ENCODE measurements around the gene DLX4.

DNA sequence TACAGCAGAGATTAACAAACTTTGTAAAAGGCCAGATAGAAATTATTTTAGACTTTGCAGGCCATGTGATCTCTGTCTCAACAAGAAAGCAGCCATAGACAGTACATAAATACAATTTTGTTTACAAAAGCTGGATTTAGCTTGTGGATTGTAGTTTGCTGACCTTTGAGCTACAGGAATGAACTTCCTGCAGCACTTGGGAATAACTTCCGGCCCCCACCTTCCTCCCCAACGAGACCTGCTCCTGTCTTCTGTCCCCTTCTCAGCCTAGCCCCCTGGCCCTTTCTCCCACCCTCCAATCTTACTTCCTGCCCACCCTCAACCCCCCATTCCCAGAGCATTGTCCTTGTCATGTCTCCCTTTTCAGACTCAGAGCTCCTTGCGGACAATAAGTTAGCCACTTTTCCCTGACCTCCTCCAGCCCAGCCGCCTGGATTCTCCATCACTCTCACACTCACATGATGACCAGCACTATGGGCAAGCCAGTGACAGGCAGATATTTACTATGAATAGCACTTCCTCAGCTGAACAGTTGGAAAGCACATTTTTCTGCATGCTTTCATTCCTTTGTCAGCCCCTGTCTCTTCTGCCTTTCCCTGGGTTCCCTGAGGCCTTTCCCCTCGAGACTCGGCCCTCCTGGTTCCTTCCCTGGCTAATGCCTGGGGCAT is 53.6 kb downstream of the DLX4 start:
- TF ChIP-seq, protein P1, sequence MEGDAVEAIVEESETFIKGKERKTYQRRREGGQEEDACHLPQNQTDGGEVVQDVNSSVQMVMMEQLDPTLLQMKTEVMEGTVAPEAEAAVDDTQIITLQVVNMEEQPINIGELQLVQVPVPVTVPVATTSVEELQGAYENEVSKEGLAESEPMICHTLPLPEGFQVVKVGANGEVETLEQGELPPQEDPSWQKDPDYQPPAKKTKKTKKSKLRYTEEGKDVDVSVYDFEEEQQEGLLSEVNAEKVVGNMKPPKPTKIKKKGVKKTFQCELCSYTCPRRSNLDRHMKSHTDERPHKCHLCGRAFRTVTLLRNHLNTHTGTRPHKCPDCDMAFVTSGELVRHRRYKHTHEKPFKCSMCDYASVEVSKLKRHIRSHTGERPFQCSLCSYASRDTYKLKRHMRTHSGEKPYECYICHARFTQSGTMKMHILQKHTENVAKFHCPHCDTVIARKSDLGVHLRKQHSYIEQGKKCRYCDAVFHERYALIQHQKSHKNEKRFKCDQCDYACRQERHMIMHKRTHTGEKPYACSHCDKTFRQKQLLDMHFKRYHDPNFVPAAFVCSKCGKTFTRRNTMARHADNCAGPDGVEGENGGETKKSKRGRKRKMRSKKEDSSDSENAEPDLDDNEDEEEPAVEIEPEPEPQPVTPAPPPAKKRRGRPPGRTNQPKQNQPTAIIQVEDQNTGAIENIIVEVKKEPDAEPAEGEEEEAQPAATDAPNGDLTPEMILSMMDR (IDR thresholded peaks at IDR 0.05): no peak
- TF ChIP-seq POLR2A (IDR thresholded peaks at IDR 0.05): no peak

Measured in vagina (tissue), 2 donors.